ENCODE results near the gene CPED1.
"Not testable (repeated sequence)": the region's sequence is repeated elsewhere in the genome, so short reads cannot be mapped to it uniquely, and the experiment has no call there.

The CPED1 gene

DNA sequence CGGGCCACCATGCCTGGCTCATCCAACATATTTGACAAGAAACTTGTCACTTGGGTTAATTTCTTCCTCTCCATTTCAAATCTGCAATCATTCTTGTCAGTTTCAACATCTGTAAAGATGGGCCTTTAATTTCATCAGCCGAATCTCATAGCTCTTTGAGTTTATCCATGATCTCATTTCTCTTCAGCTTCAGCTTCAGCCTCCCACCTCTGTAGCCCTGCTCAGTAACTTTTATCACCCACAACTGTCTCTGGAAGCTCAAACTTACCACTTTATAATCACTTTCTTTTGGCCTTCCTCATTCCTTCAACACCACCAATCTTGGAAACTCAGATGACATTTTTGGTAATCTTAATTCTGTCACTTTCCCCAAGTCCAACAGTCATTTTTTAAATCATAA lies 83.2 kb downstream of the CPED1 start:
- no peak for DNase-seq (ENCODE audit: low spot score)

DNA sequence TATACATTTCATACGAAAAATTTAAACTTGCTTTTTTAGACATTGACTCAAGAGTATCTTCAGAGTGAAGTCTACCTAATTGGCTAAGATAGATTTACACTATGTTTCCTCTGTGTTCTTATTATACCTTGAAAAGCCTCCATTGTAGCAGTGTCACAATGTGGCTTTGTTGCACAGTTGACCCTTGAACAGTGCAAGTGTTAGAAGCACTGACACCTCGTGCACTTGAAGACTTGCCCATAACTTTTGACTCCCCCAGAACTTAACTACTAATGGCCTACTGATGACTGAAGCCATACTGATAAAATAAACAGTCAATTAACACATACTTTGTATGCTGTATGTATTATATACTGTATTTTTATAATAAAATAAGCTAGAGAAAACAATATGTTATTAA lies 84.3 kb downstream of the CPED1 start:
- DNase-seq (ENCODE audit: low spot score) = no peak

DNA sequence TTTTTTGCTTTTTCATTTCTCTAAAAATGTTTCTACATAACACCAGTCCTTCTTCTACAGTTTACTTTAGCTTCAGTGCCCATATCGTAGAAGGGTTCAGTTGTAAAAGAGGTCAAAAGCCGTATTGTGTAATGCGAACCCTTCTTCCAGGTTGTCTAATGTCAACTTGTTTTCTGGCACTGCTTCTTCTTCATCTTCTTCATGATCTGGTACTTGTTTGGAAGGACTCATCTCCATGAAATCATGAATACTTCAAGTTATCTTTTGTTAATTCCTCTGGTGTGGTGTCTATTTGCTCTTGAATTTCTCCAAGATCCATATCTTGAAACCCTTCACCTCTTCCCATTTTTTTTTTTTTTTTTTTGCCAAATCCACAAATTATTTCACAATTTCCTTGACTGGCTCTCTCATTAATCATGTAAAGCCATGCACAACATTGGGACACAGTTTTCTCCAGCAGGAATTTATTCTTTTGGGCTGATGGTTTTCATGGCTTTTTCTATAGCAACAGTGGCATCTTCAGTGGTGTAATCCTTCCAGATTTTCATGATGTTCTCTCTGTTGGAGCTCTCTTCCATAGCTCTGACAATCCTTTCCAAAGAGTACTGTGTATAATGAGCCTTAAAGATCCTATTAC lies 85.1 kb downstream of the CPED1 start:
- DNase-seq (ENCODE audit: low spot score) = no peak

DNA sequence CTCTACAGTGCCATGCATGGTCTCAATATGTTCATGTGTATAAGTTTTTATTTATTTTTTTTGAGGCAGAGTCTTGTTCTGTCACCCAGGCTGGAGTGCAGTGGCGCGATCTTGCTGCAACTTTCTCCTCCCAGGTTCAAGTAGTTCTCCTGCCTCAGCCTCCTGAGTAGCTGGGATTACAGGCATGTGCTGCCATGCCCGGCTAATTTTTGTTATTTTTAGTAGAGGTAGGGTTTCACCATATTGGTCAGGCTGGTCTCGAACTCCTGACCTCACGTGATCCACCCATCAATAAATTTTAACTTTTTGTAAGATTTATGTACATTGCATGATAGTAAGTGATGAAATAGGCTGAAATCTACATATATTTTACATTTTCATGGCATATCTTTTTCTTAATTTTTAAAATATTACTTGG lies 86.9 kb downstream of the CPED1 start:
- DNase-seq (ENCODE audit: low spot score) = not testable (repeated sequence)

DNA sequence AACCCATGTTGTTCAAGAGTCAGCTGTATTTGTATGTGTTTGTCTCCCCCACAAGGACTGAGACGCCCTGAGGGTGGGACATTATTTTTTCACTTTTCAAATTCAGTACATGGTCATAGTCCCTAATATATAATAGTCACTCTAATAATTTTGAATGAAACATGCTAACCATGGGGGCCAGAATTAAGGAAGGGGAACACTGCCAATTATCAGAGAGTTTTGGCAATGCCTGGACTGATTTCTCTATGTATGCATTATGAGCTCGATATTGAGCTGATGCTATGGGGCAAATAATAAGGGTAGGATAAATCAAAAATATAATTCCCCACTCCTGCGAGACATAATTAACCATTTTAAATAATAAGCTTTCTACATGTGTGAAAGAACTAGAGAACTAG lies 87.4 kb downstream of the CPED1 start:
- no peak for DNase-seq (ENCODE audit: low spot score)

DNA sequence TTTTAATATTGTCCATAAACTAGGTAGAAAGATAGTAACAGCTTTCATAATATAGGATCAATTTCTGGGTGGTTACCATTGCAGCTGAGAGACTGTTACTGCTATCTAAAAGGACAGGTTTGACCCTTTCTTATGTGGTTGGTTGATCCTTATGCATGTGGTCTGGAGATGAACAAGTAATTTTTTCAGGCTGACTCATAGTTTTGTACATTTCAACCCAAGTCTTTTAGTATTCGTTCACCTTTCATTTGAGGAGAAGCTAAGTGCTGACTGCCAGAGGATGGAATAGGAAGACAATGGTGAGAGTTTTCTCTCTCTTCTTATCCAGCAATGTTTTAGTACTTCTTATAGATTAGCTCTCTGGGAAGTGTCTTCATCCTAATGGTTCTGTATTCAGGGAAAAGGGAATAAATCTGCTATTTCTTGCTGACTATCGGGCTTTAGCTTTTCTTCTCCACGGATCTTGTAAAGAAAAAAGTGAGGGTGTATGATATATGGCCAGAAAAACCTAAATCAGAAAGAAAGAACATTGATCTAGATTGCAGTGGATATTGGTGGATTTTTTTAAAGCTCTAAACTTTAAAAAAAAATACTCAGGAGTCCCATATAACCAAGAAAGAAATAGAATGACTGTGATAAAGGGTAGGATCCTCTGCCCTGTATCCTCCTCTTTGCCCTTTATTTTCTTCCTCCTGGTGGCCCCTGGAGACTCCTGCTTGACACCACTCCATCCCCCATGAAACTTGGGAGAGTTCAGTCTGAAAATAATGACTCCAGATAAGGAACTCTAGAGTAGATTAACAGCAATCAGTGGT lies 88.0 kb downstream of the CPED1 start:
- no peak for DNase-seq (ENCODE audit: low spot score)

DNA sequence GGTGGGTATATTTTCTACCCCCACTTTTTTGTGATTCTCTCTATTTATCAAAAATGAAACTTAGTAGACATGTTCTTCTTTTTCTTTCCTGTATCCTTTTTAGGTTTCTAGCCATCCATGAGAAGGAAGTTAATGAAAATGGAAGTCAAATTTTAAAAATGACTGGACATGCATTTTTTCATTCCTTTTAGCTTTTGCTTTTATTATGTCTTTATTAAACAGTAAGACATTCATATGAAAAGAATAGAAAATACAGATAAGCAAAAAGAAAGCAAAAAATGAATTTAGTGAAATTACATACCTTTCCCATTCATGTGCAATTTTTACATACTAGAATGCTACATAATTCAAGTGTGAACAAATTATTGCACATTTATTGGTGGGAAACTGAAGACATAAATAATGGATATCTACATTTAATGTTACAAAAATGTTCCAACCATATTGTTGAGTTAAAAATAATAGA lies 88.7 kb downstream of the CPED1 start:
- DNase-seq (ENCODE audit: low spot score) = no peak

DNA sequence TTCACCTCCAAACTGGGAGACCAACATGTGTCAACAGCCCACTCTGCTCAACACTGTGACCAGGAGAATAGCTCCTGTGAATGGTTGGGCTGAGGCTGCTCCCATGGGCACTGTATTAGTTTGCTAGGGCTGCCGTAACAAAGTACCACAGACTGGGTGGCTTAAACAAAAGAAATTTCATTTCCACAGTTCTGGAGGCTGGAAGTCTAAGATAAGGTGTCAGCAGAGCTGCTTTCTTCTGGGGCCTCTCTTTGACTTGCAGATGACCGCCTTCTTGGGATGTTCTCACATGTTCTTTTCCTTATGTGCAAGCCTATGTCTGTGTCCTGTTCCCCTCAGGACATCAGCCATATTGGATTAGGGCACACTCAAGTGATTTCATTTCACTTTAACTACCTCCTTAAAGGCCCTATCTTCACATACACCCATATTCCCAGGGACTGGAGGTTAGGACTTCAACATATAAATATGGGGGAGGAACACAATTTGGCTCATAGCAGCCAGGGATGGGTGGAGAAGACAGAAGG lies 90.3 kb downstream of the CPED1 start:
- no peak for DNase-seq (ENCODE audit: low spot score)

DNA sequence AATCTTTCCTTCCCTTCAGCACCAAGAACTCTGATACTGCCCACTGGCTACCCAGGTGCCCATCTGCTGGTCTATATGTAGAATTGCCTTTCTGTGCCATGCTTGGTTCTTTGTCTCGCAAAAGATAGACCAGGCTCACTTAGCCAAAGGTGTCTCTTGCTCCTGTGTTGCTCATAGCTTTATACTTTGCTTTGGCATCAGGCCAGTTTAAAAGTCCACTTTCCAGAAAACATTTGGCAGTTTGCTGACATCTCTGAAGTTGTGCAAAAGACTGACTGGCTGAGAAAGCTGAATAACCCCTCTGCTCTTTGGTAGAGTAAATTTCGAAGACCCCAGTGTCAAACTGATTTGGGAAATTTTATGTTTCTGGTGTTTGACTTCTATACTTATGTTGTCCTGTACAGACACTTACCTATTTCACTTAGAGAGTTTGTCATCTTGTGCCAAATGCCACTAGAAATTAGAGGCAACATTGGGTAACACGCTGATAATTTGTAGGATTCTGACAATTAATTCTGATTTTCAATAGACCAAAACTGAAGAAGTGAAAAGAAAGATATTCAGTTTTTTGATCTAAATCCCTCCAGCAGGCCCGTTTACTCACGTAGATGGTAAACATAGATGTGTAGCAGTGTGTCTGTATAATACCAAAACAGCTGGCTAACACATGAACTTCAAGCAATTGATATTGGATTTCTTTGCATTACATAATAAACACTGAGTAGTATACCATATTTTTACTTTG lies 91.1 kb downstream of the CPED1 start:
- no peak for DNase-seq (ENCODE audit: low spot score)

DNA sequence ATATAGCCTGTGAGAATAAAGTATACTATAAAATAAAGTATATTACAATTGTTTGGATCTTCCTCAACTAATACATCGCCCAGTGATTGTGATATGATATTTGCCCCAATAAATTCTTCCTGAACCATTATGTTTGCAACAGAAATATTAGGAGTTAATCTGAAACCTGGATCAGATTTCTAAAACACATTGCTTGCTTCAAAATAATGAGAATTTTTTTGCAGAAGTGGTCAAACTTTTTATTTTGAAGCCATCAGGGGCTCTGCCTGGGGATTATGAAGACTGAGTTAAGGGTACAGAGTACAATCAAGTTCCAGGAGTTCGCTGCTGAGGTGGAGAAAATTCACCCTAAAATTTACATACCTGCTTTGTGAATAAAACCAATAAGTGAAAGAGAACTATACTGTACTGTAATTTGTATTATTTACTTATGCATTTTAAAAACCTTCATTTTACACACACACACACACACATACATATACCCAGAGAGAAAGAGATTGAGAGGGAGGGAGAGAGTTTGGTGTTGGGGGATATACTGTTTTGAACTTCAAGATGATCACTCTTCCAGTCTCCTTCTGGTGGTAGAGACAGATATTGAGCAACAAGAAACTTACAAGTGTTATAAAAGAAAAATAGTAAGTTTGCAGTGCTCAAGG lies 91.9 kb downstream of the CPED1 start:
- DNase-seq (ENCODE audit: low spot score) = no peak

DNA sequence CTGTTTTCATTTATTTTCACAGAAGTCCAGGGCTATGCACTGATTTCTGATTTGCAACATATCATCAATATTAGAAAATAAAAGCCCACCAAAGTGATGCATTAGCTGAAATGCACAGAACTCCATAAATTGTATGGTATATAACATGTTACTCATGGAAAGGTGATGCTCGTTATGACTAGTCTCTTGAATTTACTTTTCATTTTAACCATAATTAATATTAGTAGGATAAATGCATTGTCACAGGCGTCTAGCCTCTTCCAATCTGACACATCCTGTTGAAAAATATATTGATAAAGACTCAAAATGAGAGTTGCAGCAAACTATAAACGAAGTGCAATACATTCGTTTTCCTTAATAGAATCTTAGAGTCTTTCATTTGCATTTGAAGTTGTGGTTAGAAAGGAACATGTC lies 92.4 kb downstream of the CPED1 start:
- DNase-seq (ENCODE audit: low spot score) = no peak

DNA sequence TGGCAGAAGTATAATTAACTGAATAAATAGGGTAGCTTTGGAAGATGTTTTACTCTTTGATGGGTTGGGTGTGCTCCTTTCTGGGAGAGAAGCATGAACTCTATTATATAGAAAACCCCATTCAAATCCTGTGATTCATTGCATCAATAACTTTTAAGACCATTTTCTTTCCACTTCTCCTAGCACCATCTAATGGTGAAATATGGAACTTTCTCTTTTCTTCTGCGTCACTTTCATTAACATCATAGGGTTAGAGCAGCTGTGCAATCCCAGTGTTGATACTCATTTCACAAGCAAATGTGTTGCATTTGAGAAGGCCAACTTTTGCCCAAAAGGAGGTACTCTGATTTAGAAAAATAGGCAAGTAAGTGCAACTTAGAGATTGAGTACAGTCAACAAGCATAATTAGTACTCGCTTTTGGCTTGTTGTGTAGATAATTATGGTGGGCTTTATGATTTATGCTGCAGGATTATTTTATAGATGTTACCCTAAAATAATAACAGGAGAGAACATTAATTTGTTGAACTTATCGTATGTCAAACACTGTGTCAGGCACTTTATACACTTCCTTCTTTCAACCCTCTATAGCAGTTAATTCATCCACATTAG lies 92.9 kb downstream of the CPED1 start:
- peak; percentile 77 for DNase-seq (ENCODE audit: low spot score)

DNA sequence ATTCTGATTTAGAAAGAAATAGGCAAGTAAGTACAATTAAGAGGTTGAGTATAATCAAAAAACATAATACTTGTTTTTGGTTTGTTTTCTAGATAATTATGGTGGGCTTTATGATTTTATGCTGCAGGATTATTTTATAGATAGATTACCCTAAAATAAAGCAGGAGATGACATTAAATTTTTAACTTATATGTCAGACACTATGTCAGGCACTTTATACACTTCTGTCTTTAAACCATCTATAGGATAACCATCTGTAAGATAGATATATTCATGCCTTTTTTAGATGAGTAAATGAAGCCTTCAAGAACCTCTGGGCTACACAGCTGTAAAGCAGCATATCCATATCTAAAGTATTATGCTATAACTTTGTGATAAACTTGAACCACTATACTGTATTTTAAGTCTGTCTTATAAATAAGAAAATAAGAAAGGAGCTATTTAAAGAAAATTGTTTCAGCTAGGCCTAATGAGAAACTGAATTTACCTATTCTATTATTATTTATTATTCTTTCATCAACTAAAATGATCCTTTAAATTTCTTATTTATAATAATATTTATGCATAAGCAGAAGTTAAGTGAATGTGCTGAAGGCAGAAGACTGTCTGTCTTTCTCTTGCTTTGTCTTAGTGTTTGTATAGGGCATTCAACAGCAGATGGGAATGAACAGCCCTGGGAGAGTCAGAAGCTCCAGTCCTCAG lies 94.0 kb downstream of the CPED1 start:
- no peak for DNase-seq (ENCODE audit: low spot score)

DNA sequence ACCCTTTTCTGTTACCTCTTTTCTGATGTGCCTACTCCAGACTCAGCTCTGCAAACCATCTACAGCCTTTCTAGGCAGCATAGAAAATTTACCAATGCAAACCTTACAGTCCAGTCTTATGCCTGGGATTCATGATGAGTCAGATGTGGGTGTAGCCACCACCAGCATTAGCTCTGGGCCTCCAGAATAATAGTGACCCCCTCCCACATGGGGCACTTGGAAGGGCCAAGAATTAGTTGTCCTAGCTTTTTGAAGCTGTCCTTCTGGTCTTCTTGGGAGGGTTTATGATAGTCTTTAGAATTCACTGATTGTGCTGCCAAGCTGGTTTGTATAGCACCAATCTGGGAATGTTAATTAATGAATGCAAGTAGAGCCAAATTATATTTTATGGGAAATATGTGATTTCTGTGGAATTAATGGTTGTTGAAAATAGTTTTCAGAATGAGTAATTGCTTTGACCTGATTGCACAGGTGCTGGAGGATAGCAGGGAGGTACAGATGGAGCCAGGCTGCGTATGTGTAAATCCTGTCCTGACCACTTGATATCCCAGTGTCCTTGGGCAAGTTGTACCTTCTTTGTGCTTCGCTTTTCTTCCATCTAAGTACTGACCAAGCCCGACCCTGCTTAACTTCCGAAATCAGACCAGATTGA lies 94.8 kb downstream of the CPED1 start:
- peak; percentile 78 for DNase-seq (ENCODE audit: low spot score)

DNA sequence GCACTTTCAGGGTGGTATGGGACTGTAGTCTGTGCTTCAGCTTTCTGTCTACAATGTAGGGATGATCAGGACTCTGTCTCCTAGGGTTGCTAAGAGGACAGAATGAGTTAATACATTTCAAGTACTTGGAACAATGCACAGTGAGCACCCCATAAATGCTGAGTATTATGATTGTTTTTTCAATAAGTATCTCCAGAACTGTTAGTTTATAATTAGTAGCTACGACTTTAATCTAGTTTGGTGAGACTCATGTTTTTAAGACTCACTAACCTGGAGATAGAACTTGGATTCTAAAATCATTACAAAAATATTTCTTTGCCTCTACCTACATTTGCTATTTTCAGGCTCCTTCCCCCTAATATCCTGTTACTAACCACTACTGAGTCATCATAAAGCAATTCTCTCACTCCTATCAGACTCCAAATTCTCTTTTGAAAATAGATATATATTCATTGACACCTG lies 95.3 kb downstream of the CPED1 start:
- peak; percentile 67 for DNase-seq (ENCODE audit: low spot score)

DNA sequence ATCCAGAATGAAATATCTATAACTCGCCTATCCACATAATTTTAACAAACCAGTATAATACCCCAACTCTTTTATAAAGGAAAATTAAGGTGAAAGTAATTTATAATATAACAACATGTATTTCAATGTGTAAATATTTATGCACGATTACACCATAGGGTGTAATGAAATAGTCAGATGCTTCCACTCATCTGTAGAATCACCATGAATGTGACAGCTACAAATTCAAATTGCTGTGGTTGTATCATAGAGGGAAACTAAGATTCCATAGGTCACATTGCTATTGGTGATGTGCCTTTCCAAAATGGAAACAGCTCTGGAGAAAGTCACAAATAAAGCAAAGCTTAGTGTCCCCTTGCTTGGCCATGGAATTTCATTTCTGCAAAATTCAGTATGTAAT lies 95.7 kb downstream of the CPED1 start:
- DNase-seq (ENCODE audit: low spot score) = no peak

DNA sequence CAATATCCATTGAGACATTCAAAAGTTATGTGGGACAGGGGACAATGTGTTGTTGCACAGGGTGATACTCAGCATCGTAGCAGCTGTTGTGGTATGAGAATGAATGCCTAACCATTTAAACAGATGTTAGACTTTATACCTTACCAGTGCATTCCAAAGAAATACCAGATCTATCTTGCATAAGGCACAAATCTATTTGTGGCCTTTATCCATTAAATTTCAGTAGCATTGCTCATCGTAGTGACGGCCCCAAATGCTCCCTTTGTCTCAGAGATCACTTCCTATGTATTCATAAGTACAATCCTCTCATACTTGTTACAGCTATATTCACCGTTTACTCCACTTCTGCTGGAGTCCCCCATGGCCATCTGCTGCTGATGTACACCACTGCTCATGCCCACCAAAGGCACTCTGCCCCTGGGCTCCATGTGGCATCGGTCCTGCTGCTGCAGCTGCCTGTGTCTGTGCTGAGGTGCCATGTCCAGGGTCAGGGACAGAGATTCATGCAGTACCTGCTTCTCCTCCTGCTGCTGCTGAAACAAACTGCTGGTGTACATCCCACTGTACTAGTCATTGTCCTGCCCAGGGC lies 96.3 kb downstream of the CPED1 start:
- peak; percentile 96 for DNase-seq (ENCODE audit: low spot score)

DNA sequence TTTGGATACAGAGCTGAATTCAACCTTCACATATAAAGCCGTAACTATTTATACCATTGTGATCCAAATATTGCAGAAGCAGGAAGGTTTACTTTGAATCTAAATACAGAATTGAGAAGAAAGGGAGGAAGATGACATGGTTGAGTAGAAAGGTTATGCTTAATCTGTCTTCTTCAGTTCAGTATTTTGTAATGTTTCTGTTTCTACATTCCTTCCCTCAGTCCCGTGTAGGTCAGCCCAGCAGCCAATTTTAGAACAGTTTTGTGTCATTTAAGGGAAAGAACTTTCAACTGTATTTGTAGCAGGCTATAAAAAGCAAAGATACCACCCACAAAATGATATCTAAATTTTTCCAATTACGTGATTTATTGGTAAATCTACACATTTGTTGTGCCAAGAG lies 97.4 kb downstream of the CPED1 start:
- DNase-seq (ENCODE audit: low spot score) = no peak

DNA sequence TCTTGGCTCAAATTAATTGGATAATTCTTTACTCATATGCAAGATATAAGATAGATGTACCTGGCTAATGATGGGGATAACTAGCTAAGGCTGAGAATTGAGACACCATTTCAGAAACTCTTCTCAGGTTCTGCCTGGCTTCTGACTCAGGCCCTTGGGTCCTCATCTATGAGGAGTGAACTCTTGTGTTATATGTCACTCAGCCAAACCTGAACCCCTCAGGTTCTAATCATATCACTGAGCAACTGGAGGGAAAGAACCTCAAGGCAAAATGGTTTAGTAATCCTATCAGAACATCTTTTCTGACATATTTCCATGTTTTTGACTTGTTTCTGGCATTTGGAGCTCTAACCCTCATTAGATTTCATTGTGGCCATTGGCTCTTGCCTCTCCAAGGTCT lies 100.4 kb downstream of the CPED1 start:
- no peak for DNase-seq (ENCODE audit: low spot score)

DNA sequence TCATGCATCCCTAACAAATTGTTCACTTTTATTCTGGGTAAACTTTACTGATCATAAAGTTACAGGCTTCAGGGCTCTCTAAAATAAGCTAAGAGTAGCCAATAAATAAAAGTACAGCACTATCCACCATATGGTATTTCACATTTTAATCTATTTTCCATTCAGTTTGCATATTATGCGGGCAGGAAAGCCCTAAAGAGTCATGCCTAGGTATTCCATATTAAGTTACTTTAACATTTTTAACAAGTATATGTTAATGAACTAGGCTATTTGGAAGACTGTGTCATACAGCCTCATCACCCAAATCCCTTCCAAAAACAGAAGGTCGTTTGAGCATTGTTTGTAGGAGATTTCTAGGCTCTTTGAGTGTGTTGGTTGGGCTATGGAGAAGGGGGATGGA lies 106.3 kb downstream of the CPED1 start:
- no peak for DNase-seq (ENCODE audit: low spot score)
